ENCODE data around the gene CADPS.

CADPS gene

DNA sequence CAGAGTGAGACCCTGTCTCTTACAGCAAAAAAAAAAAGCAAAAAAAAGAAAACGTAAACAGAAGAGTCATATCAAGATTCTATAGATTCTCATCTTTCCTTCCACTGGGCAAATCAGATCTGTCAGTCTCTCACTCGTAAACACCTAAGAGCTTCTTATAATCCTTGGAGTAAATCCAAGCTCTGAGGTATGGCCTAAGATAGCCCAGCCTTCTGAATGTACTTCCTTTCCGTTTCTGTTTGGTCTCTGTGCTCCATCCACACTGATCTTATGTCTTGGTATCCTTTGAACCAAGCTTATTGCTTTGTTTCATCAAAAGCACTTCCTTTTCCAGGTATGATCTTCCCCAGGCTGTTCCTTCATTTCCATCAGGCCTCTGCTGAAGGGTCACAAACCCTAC, 137.8 kb downstream of the CADPS start:
- DNase-seq (ENCODE audit: low spot score) = no peak

DNA sequence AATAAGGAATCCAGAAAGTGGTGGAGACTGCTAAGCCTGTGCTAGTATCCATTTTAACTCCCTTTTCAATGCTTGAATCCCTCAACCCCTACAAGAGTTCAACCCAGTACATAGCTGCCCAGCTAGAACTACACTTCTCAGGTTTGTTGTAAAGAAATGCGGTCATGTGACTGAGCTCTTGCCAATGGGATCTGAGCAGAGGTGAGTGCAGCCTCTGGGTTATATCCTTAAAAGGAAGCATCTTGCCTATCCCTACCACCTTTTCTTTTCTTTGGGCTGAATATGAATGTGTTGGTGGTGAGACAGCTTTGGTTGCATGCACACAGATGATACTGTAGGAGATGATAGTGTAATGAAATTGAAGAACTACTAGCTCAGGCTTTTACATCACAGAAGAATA, 139.7 kb downstream of the CADPS start:
- DNase-seq (ENCODE audit: low spot score) = no peak

DNA sequence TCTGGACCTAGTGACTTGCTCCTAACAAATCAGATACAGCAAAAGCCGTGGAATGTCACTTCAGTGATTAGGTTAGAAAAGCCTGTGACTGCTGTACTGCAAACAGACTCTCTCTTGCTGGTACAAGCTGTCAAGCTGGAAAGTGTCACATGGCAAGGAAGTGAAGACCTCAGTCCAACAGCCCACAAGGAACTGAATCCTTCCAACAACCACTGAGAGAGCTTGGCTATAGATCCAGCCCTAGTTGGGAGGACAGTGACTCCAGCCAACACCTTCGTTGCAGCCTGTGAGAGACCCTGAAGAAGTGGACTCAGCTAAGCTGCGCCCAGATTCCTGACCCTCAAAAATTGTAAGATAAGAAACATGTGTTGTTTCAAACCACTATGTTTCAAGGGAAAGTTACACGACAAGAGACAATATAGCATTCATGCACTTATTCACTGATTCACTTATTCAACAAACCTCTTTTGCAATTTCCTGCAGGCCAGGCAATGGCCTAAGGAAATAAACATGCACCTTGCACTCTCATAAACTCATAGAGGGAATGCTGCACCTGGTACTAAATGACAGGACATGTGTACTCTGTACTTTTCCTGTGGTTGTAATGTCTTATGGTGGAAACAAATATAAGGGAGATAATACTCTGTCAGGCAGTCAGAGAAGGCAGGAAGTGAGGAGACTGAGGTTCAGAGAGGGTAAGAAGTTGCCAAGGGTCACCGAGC, 142.9 kb downstream of the CADPS start:
- no peak for DNase-seq (ENCODE audit: low spot score)

DNA sequence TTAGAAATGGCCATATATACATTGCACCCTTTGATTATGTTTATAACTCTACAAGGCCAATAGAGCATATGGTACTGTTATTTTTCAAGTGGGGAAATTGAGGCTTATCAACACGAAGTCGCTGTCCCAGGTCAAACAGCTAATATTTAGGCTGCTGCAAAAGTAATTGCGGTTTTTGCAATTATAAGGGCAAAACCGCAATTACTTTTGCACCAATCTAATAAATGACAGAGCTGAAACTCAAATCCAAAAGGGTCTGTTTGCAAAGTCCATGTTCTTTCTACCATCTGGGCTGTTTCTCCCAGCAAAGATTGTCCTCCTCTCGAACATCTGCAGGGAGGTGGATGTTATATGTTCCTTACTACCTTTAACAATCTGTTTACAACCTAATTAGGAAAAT, 147.2 kb downstream of the CADPS start:
- no peak for DNase-seq (ENCODE audit: low spot score)

DNA sequence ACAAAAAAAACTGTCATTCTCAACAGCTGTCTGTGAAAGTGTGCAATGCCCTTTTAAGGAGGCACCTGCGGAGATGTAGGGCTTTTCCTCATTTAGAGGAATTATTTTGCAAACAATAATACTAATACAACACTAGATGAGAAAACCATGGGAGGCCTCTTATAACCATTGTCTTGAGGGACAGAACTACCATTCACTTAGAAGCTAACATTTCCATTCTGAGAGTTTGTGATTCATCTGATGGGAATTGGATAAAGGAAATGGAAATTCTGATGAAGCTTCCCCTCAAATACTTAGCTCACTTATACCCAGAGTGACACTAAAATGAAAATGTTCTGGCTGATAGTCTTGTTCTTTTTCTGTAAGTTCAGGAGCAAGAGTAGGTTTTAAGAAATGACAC, 147.7 kb downstream of the CADPS start:
- no peak for DNase-seq (ENCODE audit: low spot score)

DNA sequence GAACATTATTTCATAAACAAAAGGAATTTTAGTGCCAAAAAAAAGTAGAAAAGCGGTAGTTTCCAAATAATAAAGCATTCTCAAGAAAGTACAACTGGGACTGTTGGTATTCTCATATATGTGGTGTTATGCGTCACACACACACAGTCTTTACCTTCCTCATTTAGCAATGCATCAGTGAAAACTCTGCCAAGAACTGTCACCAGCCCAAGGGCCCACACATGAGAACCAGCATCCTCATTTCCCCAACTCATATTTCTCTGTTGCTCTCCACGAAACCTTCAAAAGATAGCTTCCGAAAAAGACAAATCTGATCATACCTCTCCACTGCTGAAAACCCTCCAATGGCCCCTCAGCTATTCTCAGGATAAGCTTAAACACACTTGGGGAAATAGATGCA, 150.7 kb downstream of the CADPS start:
- DNase-seq (ENCODE audit: low spot score) = no peak

DNA sequence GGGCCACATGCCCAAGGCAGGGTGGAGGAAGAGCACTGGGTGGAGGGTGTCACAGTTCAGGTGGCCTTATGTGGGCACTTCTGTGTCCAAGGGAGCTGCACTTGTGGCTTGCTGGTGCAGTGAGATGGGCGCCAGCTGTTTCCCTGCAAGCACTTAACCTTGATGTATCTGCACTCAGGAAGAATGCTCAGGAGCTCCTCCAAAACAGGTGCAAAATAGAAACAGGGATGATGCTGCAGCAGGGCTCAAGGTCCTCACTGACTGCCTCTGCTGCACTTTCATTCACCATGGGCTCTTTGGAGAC, 151.3 kb downstream of the CADPS start:
- no peak for DNase-seq (ENCODE audit: low spot score)

DNA sequence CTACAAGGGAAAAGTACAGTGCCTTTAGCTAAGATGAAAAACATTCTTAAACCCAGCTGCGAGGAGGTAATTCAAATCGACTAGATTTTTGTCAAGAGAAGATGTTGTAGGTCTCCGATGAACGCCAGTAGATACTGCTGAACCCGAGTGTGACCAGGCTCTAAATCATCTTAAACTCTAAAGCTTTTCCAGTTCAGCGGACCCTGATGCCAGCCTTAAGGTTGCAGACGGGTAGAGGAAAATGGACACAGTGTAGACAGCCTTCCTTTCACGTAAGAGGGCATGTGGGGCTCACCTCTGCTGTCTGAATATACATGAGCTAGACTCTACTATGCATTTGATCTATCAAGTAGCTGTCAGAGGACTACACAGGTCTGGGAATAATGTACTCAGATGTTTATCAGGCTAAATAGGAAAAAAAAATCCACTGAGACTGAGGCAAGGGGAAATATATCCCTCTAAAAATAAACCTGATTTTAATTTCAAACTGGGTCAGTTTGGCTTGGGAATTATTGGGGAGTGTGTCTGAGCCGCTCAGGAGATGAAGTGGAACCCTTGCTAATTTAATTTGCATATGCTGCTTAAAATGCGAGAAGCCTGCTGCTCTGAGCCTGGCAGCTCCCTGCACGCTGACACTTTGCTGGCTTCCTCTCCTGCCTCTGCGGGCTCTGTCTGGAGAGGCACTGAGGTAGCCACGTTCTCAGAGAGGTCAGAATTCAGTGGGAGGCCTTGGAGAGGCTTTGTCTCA, 151.9 kb downstream of the CADPS start:
- no peak for DNase-seq (ENCODE audit: low spot score)

DNA sequence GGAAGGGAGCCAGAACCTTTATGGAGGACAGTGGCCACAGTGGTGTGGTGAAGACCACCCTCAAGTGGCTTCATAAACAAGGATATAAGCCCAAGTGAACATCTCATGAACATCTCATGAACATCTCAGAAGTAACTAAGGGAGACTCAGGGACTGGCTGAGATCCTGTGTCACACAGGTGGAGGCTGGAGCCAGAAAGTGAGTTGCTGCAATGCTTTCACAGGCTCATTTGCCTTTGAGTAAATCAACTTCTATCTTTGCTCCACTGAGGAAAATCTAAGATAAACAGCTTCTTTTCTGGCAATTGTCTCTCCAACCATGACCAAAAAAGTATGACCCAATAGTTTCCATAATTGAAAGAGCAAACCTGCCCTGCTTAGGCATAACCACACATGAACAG, 152.9 kb downstream of the CADPS start:
- no peak for DNase-seq (ENCODE audit: low spot score)

DNA sequence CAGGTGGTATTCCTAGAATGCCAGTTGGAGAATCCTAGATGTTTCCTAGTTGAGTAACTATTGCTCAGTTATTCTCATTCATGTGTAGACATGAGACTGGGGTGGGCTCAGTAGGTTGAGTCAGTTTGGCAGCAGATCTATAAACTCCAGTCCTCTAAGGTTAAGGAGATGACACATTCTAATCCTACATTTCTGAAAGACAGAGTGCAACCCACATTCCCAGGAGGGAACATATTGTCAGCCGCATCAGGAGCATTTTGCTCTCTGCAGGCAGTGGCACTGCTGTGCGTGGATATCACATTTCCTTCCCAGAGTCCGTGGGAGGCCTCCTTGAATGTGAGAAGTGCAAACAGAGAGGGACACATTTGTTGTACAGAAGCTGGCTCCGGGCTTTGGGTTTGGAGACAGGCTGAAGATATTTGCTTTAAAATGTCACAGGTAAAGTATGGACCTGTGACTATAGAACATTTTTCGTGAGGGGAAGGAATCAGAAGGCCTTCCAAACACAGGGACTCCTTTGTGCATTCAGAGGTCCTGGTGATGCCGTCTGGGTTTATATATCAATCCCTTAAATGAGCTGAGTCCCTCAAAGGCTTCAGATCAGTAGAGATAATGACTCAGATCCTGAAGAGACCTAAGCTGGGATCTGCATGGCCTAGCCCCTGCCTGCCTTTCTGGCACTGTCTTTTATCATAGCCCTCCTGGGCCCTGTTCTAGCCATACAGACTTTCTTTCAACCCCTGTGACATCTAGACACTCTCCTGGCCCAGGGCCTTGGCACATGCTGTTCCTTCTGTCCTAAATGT, 156.5 kb downstream of the CADPS start:
- DNase-seq (ENCODE audit: low spot score) = no peak

DNA sequence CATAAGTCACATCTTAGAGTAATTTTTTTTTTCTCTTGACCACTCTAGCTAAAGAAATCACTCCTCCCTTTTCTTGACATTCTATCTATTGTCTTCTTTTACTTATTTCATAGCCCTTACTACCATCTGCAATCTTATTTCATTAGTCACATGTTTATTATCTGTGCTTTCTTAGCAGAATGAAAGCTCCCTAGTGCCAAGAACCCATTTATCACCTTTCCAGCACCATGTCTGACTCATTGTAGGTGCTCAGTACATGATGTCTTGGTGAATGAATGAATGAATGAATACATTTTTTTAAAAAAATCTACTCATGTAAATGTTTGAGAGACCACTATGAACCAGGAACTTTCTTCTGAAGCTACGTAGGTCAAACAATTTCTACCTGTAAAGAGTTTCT, 157.2 kb downstream of the CADPS start:
- no peak for DNase-seq (ENCODE audit: low spot score)

DNA sequence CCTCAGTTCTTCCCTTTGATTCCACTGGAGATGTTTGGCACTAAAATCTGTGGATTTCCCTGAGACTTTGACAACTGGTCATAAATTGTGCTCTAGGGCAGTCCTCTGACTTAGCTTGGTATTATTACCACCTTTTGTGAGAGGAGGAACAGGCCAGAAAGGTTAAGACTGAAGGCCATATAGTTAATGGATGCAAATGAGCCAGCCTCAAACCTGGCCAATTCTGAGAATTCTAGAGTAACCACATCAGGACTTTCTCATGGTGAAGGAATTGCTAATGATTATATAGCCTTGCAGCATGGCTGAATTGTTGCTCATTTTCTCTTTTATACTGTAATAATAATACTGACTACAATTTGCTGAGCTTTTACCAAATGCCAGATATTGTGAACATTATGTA, 162.5 kb downstream of the CADPS start:
- no peak for DNase-seq (ENCODE audit: low spot score)

DNA sequence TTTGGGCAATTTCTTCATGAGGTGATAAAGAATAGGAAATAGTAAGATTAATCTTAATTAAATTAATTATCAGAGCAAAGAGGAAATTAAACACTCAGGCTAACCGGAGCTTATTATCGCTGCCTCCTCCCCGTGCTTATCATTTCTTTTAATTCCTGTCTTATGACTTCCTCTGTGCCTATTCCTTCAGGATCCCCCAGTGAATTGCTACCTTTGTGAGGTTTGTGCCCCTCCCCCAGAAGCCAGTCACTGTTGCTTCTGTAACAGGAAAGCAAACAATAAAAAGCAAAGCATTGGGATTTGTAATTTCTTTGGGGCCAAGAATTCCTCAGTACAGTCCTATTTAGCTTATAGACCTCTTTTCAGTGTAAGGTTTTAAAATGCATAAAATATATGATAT, 164.5 kb downstream of the CADPS start:
- no peak for DNase-seq (ENCODE audit: low spot score)

DNA sequence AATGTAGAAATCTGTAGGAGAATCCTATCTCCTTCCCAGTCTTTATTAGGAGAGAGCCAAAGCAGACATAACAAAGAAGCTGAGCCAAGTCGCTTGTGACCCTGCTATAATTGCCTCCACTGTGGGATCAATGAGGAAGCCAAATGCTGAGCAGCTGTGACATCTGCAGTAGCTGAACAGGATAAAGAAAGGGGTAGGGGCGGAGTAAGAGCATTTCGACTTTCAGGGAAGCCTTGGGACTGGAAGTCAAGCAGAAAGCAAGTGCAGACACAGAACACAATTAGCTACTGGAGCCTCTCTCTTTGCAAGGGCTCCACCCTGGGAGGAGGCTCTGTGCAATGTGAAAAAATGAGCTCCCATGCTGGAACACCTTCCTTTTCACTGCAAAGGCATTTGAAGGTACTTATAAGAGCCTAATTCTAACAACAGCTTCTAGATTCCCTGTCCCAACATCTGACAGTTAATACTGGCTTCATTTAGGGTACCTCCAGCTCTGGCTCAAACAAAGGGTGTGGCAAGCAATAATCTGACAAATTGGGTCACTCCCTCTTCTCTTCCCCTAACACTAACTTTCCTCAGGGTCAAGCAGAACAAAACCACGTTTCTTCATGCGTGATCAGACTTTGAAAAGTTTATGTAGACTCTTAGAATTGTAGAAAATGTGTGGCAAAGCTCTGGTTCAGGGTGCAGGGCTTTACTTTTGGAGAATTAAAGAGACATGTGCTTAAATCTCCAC, 166.4 kb downstream of the CADPS start:
- DNase-seq (ENCODE audit: low spot score) = peak; percentile 78

DNA sequence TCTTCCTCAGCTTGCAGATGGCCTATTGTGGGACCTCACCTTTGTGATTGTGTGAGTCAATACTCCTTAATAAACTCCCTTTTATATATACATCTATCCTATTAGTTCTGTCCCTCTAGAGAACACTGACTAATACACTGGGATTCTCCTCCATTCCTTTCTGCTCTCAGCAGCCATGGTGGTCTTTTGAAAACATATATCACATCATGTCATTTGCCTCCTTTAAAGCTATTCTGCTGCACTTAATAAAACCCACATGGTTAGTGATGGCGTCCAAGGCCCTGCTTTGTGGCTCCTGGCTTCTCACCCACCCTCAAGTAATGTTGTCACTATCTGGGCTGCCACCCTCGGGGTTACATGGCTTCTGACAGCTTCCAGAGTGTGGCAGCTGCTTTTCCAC, 169.5 kb downstream of the CADPS start:
- no peak for DNase-seq (ENCODE audit: low spot score)

DNA sequence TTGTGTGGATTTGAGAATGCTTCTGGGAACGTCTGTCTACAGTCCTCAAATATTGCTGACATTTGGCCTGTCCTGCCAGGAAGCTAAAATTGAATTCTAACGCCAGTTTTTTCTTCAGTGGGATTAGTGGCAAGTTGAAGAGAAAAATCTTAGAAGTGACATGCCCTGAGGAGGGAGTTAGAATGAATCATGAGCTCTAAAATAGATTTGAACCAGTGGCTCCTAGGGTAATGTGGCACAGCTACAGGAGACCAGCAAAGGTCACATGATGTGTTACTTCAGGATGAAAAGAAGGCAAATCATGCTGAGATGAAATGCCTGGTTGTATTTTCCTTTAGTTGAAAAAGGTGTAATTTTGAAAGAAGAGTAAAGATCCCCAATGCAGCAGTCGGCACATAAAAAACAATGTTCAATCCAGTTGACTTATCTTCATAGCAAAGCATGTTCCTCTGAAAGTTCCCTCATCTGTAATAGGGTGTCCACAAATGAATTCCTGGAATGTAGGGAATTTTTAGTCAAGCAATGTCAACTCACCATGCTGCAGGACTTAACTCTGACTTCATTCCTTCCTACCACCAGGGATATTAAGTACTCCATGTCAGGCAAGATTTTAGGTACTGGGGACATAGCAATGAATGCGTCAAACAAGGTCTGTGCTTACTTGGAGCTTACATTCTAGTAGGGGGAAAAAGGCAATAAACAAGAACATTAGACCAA, 171.6 kb downstream of the CADPS start:
- DNase-seq (ENCODE audit: low spot score) = no peak

DNA sequence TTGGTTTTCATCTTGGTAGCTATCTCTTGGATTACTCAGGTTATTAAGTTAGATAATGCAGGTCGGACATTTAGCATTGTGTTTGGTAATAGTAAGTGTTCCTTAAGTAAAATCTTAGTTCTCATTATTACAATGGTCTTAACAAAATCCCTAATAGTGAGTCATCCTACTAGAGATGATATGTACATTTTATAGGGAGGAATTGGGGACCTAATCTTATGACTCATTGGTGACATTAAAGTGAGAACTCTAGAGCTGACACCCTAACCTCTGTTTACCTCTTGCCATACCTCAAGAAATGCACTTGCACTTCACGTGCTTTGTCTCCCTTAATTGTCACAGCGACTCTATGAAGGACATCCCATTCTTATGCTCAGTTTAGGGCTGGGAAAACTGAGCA, 174.9 kb downstream of the CADPS start:
- DNase-seq (ENCODE audit: low spot score) = no peak

DNA sequence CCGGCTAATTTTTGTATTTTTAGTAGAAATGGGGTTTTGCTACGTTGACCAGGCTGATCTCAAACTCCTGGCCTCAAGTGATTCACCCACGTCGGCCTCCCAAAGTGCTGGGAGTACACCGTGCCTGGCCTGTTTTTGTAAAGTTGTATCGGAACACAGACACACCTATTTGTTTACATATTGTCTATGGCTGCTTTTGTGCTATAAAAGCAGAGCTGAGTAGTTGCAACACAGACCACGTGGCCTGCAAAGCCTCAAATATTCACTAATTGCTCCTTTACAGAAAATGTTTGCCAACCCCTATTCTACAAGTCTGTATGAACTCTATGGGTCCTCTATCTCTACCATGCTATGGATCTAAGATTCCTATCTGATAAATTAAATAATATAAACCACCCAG, 175.5 kb downstream of the CADPS start:
- DNase-seq (ENCODE audit: low spot score) = no peak

DNA sequence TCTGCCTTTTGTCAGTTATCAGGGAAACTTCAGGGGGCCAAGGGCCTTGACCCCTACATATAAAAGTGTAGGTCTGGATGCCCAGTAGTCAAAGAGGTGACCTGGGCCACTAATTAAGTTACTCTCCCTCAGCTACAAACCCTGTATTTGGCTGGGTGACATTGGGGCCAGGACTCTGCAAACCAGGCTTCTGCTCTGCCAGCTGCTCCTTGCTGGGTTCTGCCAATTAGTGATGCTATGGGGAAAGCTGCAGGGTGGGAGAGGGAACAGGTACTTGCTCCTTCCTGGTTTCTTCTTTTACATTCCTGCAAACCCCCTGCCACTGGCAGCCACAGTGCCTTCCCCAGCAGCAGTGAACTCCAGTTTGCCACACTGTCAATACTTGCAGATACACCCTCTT, 179.2 kb downstream of the CADPS start:
- no peak for DNase-seq (ENCODE audit: low spot score)

DNA sequence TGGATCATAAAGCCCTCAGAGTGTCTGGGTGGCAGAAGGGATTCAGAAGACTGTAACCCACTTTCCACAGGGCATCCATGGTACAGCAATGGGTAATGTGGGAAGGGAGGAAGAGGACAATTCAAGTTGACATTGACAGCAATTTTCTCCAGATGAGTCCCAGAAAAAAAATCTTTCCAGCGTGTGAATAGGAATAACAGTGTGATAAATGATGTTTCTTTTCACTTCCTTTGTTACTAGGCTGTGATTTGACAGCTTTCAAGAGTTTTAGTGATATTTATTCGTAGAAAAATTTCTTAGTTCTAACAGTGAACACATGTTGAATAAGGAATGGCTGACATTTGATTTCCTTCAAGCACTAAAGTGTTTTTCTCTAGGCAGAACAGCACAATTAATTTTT, 186.4 kb downstream of the CADPS start:
- DNase-seq (ENCODE audit: low spot score) = no peak

DNA sequence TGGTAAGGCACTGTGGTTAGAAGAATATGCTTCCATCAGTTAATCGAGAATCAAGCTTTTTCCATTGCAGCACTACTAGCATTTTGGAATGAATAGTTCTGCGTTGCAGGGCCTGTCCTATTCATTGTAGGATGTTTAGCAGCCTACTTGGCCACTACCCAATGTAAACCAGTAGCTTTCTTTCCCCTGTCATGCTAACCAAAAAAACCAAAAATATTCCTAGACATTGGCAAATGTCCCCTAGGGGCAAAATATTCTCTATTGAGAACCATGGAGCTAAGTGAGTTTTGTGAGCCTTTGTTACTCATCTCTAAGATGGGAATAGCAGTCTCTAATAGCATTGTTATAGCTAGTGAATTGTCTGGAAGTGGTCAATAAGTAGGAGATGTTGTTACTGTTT, 187.2 kb downstream of the CADPS start:
- no peak for DNase-seq (ENCODE audit: low spot score)

Data from D341Med (cell line).